CD14-positive monocyte (primary cell): Measurements from ENCODE around the gene DUS2. TPM values are rescaled to one million over a fixed set of nuclear protein-coding genes. Genes with fewer than 3 reads are reported as not detected.
"Not testable (repeated sequence)": the region's sequence is repeated elsewhere in the genome, so short reads cannot be mapped to it uniquely, and the experiment has no call there.

Source experiments
- DNase-seq, 3 donors: peaks; one replicate each; pipeline ENCODE4 v3.0.0-alpha.2; 2011 to 2022
- H2AFZ ChIP-seq: 2 replicates; pipeline ENCODE4 v1.6.0; 2012; ENCODE audit warnings: mild to moderate bottlenecking, low read depth, low read length, inconsistent platforms; ENCODE audit not compliant: insufficient read depth, poor library complexity, severe bottlenecking
- H3K27ac ChIP-seq, 2 donors: 1 replicate in 1 of 2; 2 replicates in 1 of 2; pipeline ENCODE4 v1.5.1; 2012 to 2013; ENCODE audit warnings: low read length in 2 of 2, control low read depth in 1 of 2, inconsistent platforms in 1 of 2, low read depth in 1 of 2, mild to moderate bottlenecking in 1 of 2
- H3K27me3 ChIP-seq, 2 donors: one replicate each; pipeline versions ENCODE4 v1.6.0 to v1.6.1; 2011 to 2013; ENCODE audit warnings: low read length in 2 of 2; ENCODE audit not compliant: control insufficient read depth in 2 of 2, insufficient read depth in 2 of 2
- H3K36me3 ChIP-seq, 2 donors: replicated peaks in 1 of 2; 1 replicate in 1 of 2; 2 replicates in 1 of 2; pipeline versions ENCODE4 v1.5.1 to v1.6.1; 2012 to 2013; ENCODE audit warnings: low read length in 2 of 2, control low read depth in 1 of 2, inconsistent platforms in 1 of 2, mild to moderate bottlenecking in 1 of 2; ENCODE audit not compliant: insufficient read depth in 2 of 2, control insufficient read depth in 1 of 2
- H3K4me1 ChIP-seq, 2 donors: 1 replicate in 1 of 2; 2 replicates in 1 of 2; pipeline versions ENCODE4 v1.5.1 to v1.6.1; 2012 to 2013; ENCODE audit warnings: low read length in 2 of 2, control low read depth in 1 of 2, inconsistent platforms in 1 of 2, mild to moderate bottlenecking in 1 of 2, moderate library complexity in 1 of 2; ENCODE audit not compliant: insufficient read depth in 2 of 2, control insufficient read depth in 1 of 2
- H3K4me2 ChIP-seq: replicated peaks from 2 replicates; pipeline ENCODE3; 2012; ENCODE audit warnings: low read length, moderate library complexity, mild to moderate bottlenecking; ENCODE audit not compliant: poor library complexity, severe bottlenecking; ENCODE audit errors: extremely low read depth
- H3K4me3 ChIP-seq, 3 experiments: fragments of 200-600 bp in 1 of 3; sonication (generic) in 1 of 3; replicated peaks in 1 of 3; 1 replicate in 2 of 3; 2 replicates in 1 of 3; pipeline ENCODE4 v1.5.1; 2011 to 2013; ENCODE audit warnings: low read length in 3 of 3, mild to moderate bottlenecking in 3 of 3, control low read depth in 2 of 3, low read depth in 2 of 3, inconsistent platforms in 1 of 3, moderate library complexity in 1 of 3
- H3K79me2 ChIP-seq: 2 replicates; pipeline ENCODE4 v1.6.0; 2012; ENCODE audit warnings: mild to moderate bottlenecking, control low read depth, inconsistent platforms, low read length, moderate library complexity; ENCODE audit not compliant: insufficient read depth
- H3K9ac ChIP-seq: 2 replicates; pipeline ENCODE4 v1.6.0; 2017; ENCODE audit warnings: low read length, mild to moderate bottlenecking; ENCODE audit not compliant: insufficient read depth, poor library complexity, severe bottlenecking
- H3K9me3 ChIP-seq, 2 donors: replicated peaks in 1 of 2; 1 replicate in 1 of 2; 2 replicates in 1 of 2; pipeline versions ENCODE4 v1.5.1 to v1.6.1; 2012 to 2013; ENCODE audit warnings: low read length in 2 of 2, control low read depth in 1 of 2; ENCODE audit not compliant: control insufficient read depth in 1 of 2, insufficient read depth in 1 of 2
- H4K20me1 ChIP-seq: 2 replicates; pipeline ENCODE4 v1.6.0; 2012; ENCODE audit warnings: mild to moderate bottlenecking, low read length, control low read depth, moderate library complexity; ENCODE audit not compliant: insufficient read depth
- H3K27ac Mint-ChIP-seq, 7 donors: one replicate each; pipeline ENCODE4 v1.8.0; 2020; ENCODE audit warnings: mild to moderate bottlenecking in 7 of 7, mixed read lengths in 7 of 7, moderate library complexity in 6 of 7, inconsistent platforms in 2 of 7
- H3K27me3 Mint-ChIP-seq, 3 donors: one replicate each; pipeline ENCODE4 v1.8.0; 2021 to 2022; ENCODE audit warnings: low read depth in 3 of 3, mild to moderate bottlenecking in 3 of 3, mixed read lengths in 3 of 3, moderate library complexity in 3 of 3, inconsistent platforms in 1 of 3
- H3K36me3 Mint-ChIP-seq, 2 donors: one replicate each; pipeline ENCODE4 v1.8.0; 2020; ENCODE audit warnings: mixed read lengths in 2 of 2, inconsistent platforms in 1 of 2, mild to moderate bottlenecking in 1 of 2
- H3K4me1 Mint-ChIP-seq: one replicate; pipeline ENCODE4 v1.8.0; 2020; ENCODE audit warnings: mild to moderate bottlenecking, mixed read lengths
- H3K4me3 Mint-ChIP-seq, 2 donors: one replicate each; pipeline ENCODE4 v1.8.0; 2020; ENCODE audit warnings: mild to moderate bottlenecking in 2 of 2, mixed read lengths in 2 of 2, moderate library complexity in 1 of 2
- H3K9me3 Mint-ChIP-seq, 7 donors: one replicate each; pipeline ENCODE4 v1.8.0; 2020 to 2022; ENCODE audit warnings: mixed read lengths in 7 of 7, mild to moderate bottlenecking in 6 of 7, moderate library complexity in 6 of 7, inconsistent platforms in 2 of 7
- WGBS: methylation state at CpG from one replicate; pipeline ENCODE4 v1.1.5; 2013; ENCODE audit warnings: missing lambda C conversion rate; ENCODE audit not compliant: insufficient coverage; 5-methylcytosine and 5-hydroxymethylcytosine counted together
- intact Hi-C, 2 donors: fragments of 100-400 bp; cut with micrococcal nuclease; formaldehyde crosslinking; loops; one replicate each; pipeline versions ENCODE4 v1.15.0 to v1.15.1; 2023
- polyA plus RNA-seq, 3 donors: library from polyadenylated mRNA; depleted of rRNA in 1 of 3; unstranded in 2 of 3; stranded (reverse) in 1 of 3; fragments of 300-500 nt in 2 of 3; fragments of >200 nt in 1 of 3; fragmentation: Illumina TruSeq in 2 of 3; gene quantifications; 1 replicate in 2 of 3; 2 replicates in 1 of 3; pipeline ENCODE4 v1.2.3, GENCODE V29; 2012 to 2021
- TF ChIP-seq, protein P1 (sequence below): fragments of 200-600 bp; IDR thresholded peaks from one replicate; pipeline ENCODE4 v1.8.0; 2022; ENCODE audit warnings: antibody characterized with exemption, mild to moderate bottlenecking

The DUS2 gene
- polyA plus RNA-seq, 3 donors: 18.4 to 40.7 (median 33.2) TPM

DNA sequence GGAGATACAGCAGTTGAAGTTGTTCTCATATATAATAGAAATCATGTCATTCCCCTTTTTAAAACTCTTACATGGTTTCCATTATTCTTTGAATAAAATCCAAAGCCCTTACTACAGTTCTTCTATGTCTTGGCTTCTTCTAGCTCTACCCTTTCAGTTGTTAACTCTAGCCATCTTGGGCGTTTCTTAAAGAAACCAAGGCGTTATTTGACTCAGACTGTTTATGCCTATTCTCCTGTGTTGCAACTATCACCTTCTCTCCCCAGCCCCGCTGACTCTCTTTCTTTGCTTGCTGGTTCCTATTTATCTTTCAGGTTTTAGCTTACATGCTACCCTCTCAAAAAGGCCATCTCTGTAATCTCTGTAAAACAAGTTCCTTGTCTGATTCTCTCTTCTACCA is 94.8 kb downstream of the DUS2 start:
- H3K9ac ChIP-seq: no peak overlapping the region

DNA sequence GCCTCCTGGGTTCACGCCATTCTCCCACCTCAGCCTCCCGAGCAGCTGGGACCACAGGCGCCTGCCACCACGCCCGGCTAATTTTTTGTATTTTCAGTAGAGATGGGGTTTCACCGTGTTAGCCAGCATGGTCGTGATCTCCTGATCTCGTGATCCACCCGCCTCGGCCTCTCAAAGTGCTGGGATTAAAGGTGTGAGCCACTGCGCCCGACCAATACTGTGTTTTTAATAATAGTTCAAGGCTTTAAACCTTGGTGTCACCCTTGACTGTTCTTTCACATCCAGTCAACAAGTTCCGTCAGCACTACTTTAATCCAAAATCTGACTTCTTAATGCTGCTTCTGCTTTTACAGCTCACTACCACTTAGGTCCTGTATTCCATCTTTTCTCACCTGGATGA is 95.9 kb downstream of the DUS2 start:
- Histone ChIP-seq H3K36me3 (peaks cover 10 to 12% of the 10 kb centered on the region in 2 donors), H4K20me1 (peaks cover 99% of the 10 kb centered on the region), H3K27ac (peak overlapping the region in 1 of 2 donors; percentile 24), H3K79me2 (peaks cover 99% of the 10 kb centered on the region)
- intact Hi-C loops, H3K27me3 ChIP-seq, H3K4me3 Mint-ChIP-seq, H2AFZ ChIP-seq, H3K9me3 Mint-ChIP-seq, H3K4me1 ChIP-seq, H3K4me2 ChIP-seq, H3K27me3 Mint-ChIP-seq, DNase-seq, H3K9me3 ChIP-seq, H3K9ac ChIP-seq, H3K4me3 ChIP-seq: not testable (repeated sequence)
- H3K27ac Mint-ChIP-seq: peak overlapping the region in 3 of 7 donors; percentile 37 to 40 (median 37)
- H3K4me1 Mint-ChIP-seq: peaks cover 30% of the 10 kb centered on the region
- 100% methylated on average over 3 of the region's 13 CpGs for WGBS
- H3K36me3 Mint-ChIP-seq: peaks cover 10 to 12% of the 10 kb centered on the region in 2 donors

More for the DNA sequence above, 94.8 kb downstream of the DUS2 start:
- no peak for DNase-seq
- peaks cover 100% of the 10 kb centered on the region for H4K20me1 ChIP-seq
- 71% methylated on average over 3 of the region's 3 CpGs for WGBS
- peaks cover 13 to 17% of the 10 kb centered on the region in 2 donors for H3K4me1 ChIP-seq
- H3K4me1 Mint-ChIP-seq: peaks cover 38% of the 10 kb centered on the region
- no peaks in the 10 kb centered on the region for H3K27me3 ChIP-seq
- H3K79me2 ChIP-seq: peaks cover 100% of the 10 kb centered on the region
- H3K4me3 ChIP-seq: no peak overlapping the region
- no peaks in the 10 kb centered on the region for H3K9me3 Mint-ChIP-seq
- no peak overlapping the region for H3K4me3 Mint-ChIP-seq
- no peak overlapping the region for H2AFZ ChIP-seq
- peak overlapping the region in 3 of 7 donors; percentile 5 to 52 (median 21) for H3K27ac Mint-ChIP-seq
- peaks cover 10% of the 10 kb centered on the region in 2 donors for H3K36me3 Mint-ChIP-seq
- peaks cover 8 to 11% of the 10 kb centered on the region in 2 donors for H3K36me3 ChIP-seq
- no peaks in the 10 kb centered on the region for H3K27me3 Mint-ChIP-seq
- no peak overlapping the region for H3K27ac ChIP-seq
- intact Hi-C loops: no loop called here
- H3K9me3 ChIP-seq: no peaks in the 10 kb centered on the region
- TF ChIP-seq, protein P1, sequence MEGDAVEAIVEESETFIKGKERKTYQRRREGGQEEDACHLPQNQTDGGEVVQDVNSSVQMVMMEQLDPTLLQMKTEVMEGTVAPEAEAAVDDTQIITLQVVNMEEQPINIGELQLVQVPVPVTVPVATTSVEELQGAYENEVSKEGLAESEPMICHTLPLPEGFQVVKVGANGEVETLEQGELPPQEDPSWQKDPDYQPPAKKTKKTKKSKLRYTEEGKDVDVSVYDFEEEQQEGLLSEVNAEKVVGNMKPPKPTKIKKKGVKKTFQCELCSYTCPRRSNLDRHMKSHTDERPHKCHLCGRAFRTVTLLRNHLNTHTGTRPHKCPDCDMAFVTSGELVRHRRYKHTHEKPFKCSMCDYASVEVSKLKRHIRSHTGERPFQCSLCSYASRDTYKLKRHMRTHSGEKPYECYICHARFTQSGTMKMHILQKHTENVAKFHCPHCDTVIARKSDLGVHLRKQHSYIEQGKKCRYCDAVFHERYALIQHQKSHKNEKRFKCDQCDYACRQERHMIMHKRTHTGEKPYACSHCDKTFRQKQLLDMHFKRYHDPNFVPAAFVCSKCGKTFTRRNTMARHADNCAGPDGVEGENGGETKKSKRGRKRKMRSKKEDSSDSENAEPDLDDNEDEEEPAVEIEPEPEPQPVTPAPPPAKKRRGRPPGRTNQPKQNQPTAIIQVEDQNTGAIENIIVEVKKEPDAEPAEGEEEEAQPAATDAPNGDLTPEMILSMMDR: no peak
- H3K4me2 ChIP-seq: no peak overlapping the region

DNA sequence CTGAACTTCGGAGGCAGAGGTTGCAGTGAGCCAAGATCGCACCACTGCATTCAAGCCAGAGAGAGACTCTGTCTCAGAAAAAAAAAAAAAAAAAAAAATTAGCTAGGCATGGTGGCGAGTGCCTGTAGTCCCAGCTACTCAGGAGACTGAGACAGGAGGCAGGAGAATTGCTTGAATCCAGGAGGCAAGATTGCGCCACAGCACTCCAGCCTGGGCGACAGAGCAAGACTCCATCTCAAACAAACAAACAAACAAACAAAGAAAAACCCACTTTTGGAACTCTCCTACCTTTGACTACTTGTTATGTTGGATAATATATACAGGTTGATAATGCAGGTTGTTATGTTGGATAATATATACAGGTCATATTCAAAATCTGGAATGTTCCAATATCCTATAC is 97.4 kb downstream of the DUS2 start:
- H3K4me1 ChIP-seq, H3K4me3 ChIP-seq, H3K9me3 ChIP-seq, H3K4me3 Mint-ChIP-seq, H3K27me3 ChIP-seq, intact Hi-C loops, H3K27ac ChIP-seq, H3K27me3 Mint-ChIP-seq, H2AFZ ChIP-seq, H3K9ac ChIP-seq, H3K4me2 ChIP-seq, H3K9me3 Mint-ChIP-seq, DNase-seq: not testable (repeated sequence)
- WGBS: 100% methylated on average over 2 of the region's 5 CpGs
- peak overlapping the region in 2 of 7 donors; percentile 37 to 48 for H3K27ac Mint-ChIP-seq
- peaks cover 94% of the 10 kb centered on the region for H4K20me1 ChIP-seq
- H3K79me2 ChIP-seq: peaks cover 99% of the 10 kb centered on the region
- H3K36me3 ChIP-seq: peaks cover 10 to 12% of the 10 kb centered on the region in 2 donors
- peaks cover 19% of the 10 kb centered on the region for H3K4me1 Mint-ChIP-seq
- H3K36me3 Mint-ChIP-seq: peaks cover 12% of the 10 kb centered on the region in 2 donors
